Neural cell (in vitro differentiated cells): Measurements from ENCODE around the gene BTN2A1.

Experiments
- EP300 ChIP-seq: fragments of 450-650 bp; conservative IDR thresholded peaks from 2 replicates; pipeline ENCODE4 v1.6.1; 2014; ENCODE audit warnings: antibody characterized with exemption, mild to moderate bottlenecking, moderate library complexity; ENCODE audit not compliant: poor library complexity, severe bottlenecking
- EZH2 ChIP-seq: fragments of 200-600, 300-800 bp; shearing (Covaris generic), sonication (generic); IDR thresholded peaks from 2 replicates; pipeline ENCODE4 v1.6.1; 2014; ENCODE audit warnings: antibody characterized with exemption, low read length, borderline replicate concordance, mild to moderate bottlenecking; ENCODE audit not compliant: insufficient read depth, poor library complexity, severe bottlenecking
- MXI1 ChIP-seq: fragments of 450-650 bp; conservative IDR thresholded peaks from 2 replicates; pipeline ENCODE4 v1.6.1; 2014; ENCODE audit warnings: antibody characterized with exemption, mild to moderate bottlenecking; ENCODE audit not compliant: poor library complexity, severe bottlenecking
- POLR2AphosphoS5 ChIP-seq: IDR thresholded peaks from 2 replicates; pipeline ENCODE4 v1.6.1; 2012
- RAD21 ChIP-seq: fragments of 450-650 bp; conservative IDR thresholded peaks from 2 replicates; pipeline ENCODE4 v1.6.1; 2014; ENCODE audit warnings: antibody characterized with exemption, mild to moderate bottlenecking, moderate library complexity
- TAF1 ChIP-seq: IDR thresholded peaks from 2 replicates; pipeline ENCODE4 v1.6.1; 2012; ENCODE audit warnings: low read depth
- TF ChIP-seq, protein P1 (sequence below): fragments of 450-650 bp; IDR thresholded peaks from 2 replicates; pipeline ENCODE4 v1.5.1; 2014; ENCODE audit warnings: antibody characterized with exemption, mild to moderate bottlenecking, moderate library complexity; ENCODE audit not compliant: poor library complexity, severe bottlenecking
- TF ChIP-seq, protein P2 (sequence below): IDR thresholded peaks from 2 replicates; pipeline ENCODE4 v1.6.1; 2012; ENCODE audit warnings: borderline replicate concordance

DNA sequence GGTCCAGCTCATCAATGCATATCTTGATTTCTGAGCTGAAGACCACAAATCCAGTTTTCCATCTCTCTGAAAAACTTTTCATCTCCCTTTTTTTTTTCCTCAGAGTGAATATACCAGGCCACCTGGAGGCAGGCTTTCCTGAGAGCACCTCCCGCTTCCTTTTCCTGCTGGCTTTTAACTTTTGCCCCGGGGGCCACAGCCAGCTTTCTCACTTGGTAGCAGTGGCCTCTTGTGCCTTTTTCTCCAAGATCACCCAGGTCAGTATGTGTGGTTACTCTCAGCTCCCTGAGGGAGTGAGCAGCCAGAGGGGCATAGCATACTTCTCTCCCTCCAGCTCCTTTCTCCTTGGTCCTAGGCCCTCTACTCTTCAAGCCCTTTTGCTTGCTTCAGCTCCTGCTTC lies 42.3 kb downstream of the BTN2A1 start, which contains the start of gene BTN1A1:
- TF ChIP-seq, protein P1, sequence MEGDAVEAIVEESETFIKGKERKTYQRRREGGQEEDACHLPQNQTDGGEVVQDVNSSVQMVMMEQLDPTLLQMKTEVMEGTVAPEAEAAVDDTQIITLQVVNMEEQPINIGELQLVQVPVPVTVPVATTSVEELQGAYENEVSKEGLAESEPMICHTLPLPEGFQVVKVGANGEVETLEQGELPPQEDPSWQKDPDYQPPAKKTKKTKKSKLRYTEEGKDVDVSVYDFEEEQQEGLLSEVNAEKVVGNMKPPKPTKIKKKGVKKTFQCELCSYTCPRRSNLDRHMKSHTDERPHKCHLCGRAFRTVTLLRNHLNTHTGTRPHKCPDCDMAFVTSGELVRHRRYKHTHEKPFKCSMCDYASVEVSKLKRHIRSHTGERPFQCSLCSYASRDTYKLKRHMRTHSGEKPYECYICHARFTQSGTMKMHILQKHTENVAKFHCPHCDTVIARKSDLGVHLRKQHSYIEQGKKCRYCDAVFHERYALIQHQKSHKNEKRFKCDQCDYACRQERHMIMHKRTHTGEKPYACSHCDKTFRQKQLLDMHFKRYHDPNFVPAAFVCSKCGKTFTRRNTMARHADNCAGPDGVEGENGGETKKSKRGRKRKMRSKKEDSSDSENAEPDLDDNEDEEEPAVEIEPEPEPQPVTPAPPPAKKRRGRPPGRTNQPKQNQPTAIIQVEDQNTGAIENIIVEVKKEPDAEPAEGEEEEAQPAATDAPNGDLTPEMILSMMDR: no peak
- TF ChIP-seq POLR2AphosphoS5 (no peak), RAD21 (no peak), EZH2 (no peak), MXI1 (no peak), TAF1 (no peak), EP300 (no peak)
- TF ChIP-seq, protein P2, sequence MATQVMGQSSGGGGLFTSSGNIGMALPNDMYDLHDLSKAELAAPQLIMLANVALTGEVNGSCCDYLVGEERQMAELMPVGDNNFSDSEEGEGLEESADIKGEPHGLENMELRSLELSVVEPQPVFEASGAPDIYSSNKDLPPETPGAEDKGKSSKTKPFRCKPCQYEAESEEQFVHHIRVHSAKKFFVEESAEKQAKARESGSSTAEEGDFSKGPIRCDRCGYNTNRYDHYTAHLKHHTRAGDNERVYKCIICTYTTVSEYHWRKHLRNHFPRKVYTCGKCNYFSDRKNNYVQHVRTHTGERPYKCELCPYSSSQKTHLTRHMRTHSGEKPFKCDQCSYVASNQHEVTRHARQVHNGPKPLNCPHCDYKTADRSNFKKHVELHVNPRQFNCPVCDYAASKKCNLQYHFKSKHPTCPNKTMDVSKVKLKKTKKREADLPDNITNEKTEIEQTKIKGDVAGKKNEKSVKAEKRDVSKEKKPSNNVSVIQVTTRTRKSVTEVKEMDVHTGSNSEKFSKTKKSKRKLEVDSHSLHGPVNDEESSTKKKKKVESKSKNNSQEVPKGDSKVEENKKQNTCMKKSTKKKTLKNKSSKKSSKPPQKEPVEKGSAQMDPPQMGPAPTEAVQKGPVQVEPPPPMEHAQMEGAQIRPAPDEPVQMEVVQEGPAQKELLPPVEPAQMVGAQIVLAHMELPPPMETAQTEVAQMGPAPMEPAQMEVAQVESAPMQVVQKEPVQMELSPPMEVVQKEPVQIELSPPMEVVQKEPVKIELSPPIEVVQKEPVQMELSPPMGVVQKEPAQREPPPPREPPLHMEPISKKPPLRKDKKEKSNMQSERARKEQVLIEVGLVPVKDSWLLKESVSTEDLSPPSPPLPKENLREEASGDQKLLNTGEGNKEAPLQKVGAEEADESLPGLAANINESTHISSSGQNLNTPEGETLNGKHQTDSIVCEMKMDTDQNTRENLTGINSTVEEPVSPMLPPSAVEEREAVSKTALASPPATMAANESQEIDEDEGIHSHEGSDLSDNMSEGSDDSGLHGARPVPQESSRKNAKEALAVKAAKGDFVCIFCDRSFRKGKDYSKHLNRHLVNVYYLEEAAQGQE: no peak
